Heart right ventricle (tissue), 16 donors: ENCODE data around the gene SYCE1L. TPM values are rescaled to one million over a fixed set of nuclear protein-coding genes. Genes with fewer than 3 reads are reported as not detected.
A peak's percentile ranks its signal among the peaks of the same experiment; 100 is the strongest.

Source experiments
- ATAC-seq, 8 donors: fragments of 200-7000 bp; cut with Tn5 transposase; one replicate each; pipeline ENCODE4 v1.9.1; 2020; ENCODE audit warnings: mild to moderate bottlenecking in 8 of 8, moderate library complexity in 8 of 8, moderate number of reproducible peaks in 1 of 8
- DNase-seq, 2 donors: peaks; one replicate each; pipeline ENCODE4 v3.0.0-alpha.2; 2020
- H3K27ac ChIP-seq, 10 donors: fragments of 200-600 bp; sonication (generic) in 2 of 10; one replicate each; pipeline versions ENCODE4 v1.5.0 to v1.8.0; 2020 to 2022; ENCODE audit warnings: mild to moderate bottlenecking in 3 of 10
- H3K27me3 ChIP-seq, 7 donors: fragments of 200-600 bp; one replicate each; pipeline ENCODE4 v1.8.0; 2021 to 2022; ENCODE audit warnings: mild to moderate bottlenecking in 2 of 7
- H3K36me3 ChIP-seq, 9 donors: fragments of 200-600 bp; sonication (generic) in 1 of 9; one replicate each; pipeline versions ENCODE4 v1.5.0 to v1.8.0; 2020 to 2022; ENCODE audit warnings: mild to moderate bottlenecking in 2 of 9
- H3K4me1 ChIP-seq, 9 donors: fragments of 200-600 bp; sonication (generic) in 1 of 9; one replicate each; pipeline versions ENCODE4 v1.5.0 to v1.8.0; 2020 to 2022; ENCODE audit warnings: mild to moderate bottlenecking in 4 of 9
- H3K4me3 ChIP-seq, 10 donors: fragments of 200-600 bp; sonication (generic) in 2 of 10; one replicate each; pipeline versions ENCODE4 v1.5.0 to v1.8.0; 2020 to 2022; ENCODE audit warnings: mild to moderate bottlenecking in 7 of 10, moderate library complexity in 2 of 10
- H3K9me3 ChIP-seq, 11 donors: fragments of 200-600 bp in 10 of 11; sonication (generic) in 2 of 11; one replicate each; pipeline versions ENCODE4 v1.5.0 to v1.8.0; 2013 to 2022; ENCODE audit warnings: mild to moderate bottlenecking in 2 of 11, control low read depth in 1 of 11, moderate library complexity in 1 of 11
- WGBS, 2 donors: extraction: QIAGEN DNeasy Blood & Tissue Kit; methylation state at CpG; one replicate each; pipeline ENCODE4 v1.1.7; 2013; ENCODE audit warnings: inconsistent platforms in 1 of 2; 5-methylcytosine and 5-hydroxymethylcytosine counted together
- intact Hi-C, 10 donors: fragments of 100-400 bp; cut with DNase I; formaldehyde crosslinking; loops; one replicate each; pipeline versions ENCODE4 v1.11.1 to v1.14.2; 2022
- polyA plus RNA-seq, 2 donors: library from polyadenylated mRNA; stranded (reverse); fragments of 200-250 nt; gene quantifications; one replicate each; pipeline ENCODE4 v1.2.3, GENCODE V29; 2013
- total RNA-seq, 10 donors: library from RNA; stranded (reverse); fragmentation: NEBNext Ultra II Directional in 3 of 10; extraction: Animal tissue kit (Norgen Biotek cat#: 25700) in 3 of 10; gene quantifications; one replicate each; pipeline versions ENCODE4 v1.2.1 to v1.2.4, GENCODE V29; 2021 to 2023
- TF ChIP-seq, protein P1 (sequence below), 9 donors: fragments of 200-600 bp; sonication (generic) in 2 of 9; IDR thresholded peaks; one replicate each; pipeline versions ENCODE4 v1.5.0 to v1.8.0; 2021 to 2022; ENCODE audit warnings: antibody characterized with exemption in 9 of 9, mild to moderate bottlenecking in 5 of 9, moderate library complexity in 1 of 9
- donor health status: Arrhythmogenic right ventricular cardiomyopathy.
- donor health status: ischemic (EF 13 %, LVEDD 7.1; RV severe dilation, severe dysfunction).
- donor health status: healthy with polysubstance abuse.
- donor health status: DM: no; HTN: yes; CAD: no.
- donor health status: DM: no; HTN: no; CAD: no.
- donor health status: ischemic (EF 25% LVEDD 6.9; RV normal size, moderate dysfunction).
- donor health status: ischemic (EF 25% LVEDD 5.7; RV mildly dilated, moderate dysfunction).
- donor health status: healthy.
- donor health status: DM: yes; HTN: yes; CAD: no.
- donor health status: Ischemic cardiomyopathy.
- donor health status: ischemic (EF 35%, LVEDD 5.7; RV mildly dilated, moderate dysfunction).
- donor health status: nonischemic (EF 11% LVEDD 7.7; RV severe dilation, severe dysfunction).
- donor health status: DM: yes; HTN: yes; CAD: no.
- donor health status: PGD.
- donor health status: ischemic (EF 29% LVEDD 5.4; RV normal size, mild dysfunction).
- donor health status: nonischemic (EF 23%, LVEDD 6.1; RV moderate dilation, normal function).

SYCE1L gene
- total and polyA plus RNA-seq, 12 donors: 0.81 to 2.7 (median 0.99) TPM; not detected in 2

DNA sequence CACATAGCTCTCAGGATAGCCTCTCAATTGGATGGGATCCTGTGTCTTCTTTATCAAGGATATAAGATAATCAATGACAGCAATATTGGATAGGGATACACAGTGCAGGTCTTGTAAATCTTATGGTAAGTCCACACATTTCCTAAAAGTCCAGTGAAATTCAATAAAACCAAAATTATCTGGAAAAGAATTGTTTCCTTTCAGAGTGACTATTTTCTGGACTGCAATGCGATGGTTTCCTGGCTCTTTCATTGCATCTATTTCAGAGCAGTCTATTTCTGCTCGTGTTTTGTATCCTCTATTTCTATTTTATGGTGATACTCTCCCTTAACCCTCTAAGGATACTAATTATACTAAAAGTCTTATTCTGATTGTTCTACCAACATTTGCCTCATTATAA lies 32.5 kb upstream of the SYCE1L start:
- H3K4me1 ChIP-seq: peaks cover 0 to 5% (median 0%) of the 10 kb centered on the region in 9 donors
- TF ChIP-seq, protein P1, sequence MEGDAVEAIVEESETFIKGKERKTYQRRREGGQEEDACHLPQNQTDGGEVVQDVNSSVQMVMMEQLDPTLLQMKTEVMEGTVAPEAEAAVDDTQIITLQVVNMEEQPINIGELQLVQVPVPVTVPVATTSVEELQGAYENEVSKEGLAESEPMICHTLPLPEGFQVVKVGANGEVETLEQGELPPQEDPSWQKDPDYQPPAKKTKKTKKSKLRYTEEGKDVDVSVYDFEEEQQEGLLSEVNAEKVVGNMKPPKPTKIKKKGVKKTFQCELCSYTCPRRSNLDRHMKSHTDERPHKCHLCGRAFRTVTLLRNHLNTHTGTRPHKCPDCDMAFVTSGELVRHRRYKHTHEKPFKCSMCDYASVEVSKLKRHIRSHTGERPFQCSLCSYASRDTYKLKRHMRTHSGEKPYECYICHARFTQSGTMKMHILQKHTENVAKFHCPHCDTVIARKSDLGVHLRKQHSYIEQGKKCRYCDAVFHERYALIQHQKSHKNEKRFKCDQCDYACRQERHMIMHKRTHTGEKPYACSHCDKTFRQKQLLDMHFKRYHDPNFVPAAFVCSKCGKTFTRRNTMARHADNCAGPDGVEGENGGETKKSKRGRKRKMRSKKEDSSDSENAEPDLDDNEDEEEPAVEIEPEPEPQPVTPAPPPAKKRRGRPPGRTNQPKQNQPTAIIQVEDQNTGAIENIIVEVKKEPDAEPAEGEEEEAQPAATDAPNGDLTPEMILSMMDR (IDR thresholded peaks at IDR 0.05): no peak
- no peak overlapping the region for H3K4me3 ChIP-seq
- no peaks in the 10 kb centered on the region for H3K36me3 ChIP-seq
- intact Hi-C loops: loop anchor here in 3 of 10 donors (5.0 to 10.0 kb wide), 2 partner anchors 102 to 1379 kb away; no protein-coding TSS in a partner anchor
- ATAC-seq (no peak), DNase-seq (no peak)
- H3K27ac ChIP-seq: no peak overlapping the region
- H3K27me3 ChIP-seq: peaks cover 0 to 19% (median 0%) of the 10 kb centered on the region in 7 donors
- H3K9me3 ChIP-seq: no peaks in the 10 kb centered on the region
- 54 to 63% methylated on average over 2 of the region's 2 CpGs for WGBS, 2 donors

DNA sequence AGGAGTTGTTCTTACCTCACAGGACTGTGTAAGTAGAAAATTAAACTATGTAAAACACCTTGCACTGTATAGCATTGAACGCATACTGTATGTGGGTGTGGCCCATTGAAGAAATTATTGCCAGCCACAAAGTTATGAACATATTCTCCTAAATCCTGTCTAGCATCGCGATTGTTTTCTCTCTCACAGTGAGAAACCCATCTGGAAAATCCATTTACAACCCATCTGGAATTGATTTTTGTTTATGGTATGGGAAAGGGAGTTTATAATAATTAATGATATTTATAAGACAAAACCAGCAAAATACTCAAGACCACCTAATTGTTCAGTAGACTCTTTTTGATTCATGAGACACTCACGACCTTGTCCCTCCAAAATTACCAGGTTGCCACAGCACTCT lies 30.3 kb upstream of the SYCE1L start:
- no peak for DNase-seq
- TF ChIP-seq, protein P1 (IDR thresholded peaks at IDR 0.05): no peak
- H3K4me1 ChIP-seq: peaks cover 0 to 5% (median 0%) of the 10 kb centered on the region in 9 donors
- H3K4me3 ChIP-seq: no peak overlapping the region
- 65 to 68% methylated on average over 4 of the region's 4 CpGs for WGBS, 2 donors
- no peaks in the 10 kb centered on the region for H3K9me3 ChIP-seq
- no peak overlapping the region for H3K27ac ChIP-seq
- H3K27me3 ChIP-seq: peaks cover 0 to 19% (median 4%) of the 10 kb centered on the region in 7 donors
- ATAC-seq: no peak
- intact Hi-C loops: loop anchor here in 3 of 10 donors (5.0 to 10.0 kb wide), 2 partner anchors 104 to 1382 kb away; no protein-coding TSS in a partner anchor
- H3K36me3 ChIP-seq: no peaks in the 10 kb centered on the region

DNA sequence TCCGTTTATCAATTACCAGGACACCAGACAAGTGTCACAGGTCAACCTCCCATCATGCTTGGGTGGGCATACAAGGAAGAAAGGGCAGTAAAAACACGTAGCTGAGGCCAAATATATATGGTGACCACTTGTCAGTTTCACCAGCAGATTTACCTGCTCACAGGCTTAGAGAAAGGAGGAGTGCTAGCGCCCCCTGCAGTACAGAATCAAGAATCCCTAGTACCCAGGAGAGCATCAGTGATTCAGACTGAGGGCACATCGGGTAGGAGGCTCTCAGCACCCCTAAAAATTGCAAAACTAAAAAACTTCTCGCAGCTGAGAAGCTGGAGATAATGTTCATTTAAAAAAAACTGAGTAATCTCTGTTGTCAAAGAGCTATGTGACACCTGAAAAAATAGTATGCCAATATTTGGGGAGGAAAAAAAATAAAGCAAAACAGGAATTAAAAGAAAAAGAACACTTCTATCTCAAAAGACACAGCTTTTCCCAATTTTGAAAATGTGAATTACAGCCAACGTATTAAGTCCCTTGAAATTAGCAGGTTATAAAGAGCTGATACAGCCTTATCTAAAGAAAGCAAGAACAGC lies 29.5 kb upstream of the SYCE1L start:
- no peak overlapping the region for H3K27ac ChIP-seq
- intact Hi-C loops: loop anchor here in 9 of 10 donors (2.0 to 10.0 kb wide), 6 partner anchors 105 to 1382 kb away; partner anchors contain the start of gene CNTNAP4 (in 1 of the 9)
- ATAC-seq: peak in 3 of 8 donors; percentile 41 to 57 (median 47)
- WGBS, 2 donors: 11 to 13% methylated on average over 6 of the region's 6 CpGs
- H3K4me1 ChIP-seq: peaks cover 0 to 5% (median 0%) of the 10 kb centered on the region in 9 donors
- no peaks in the 10 kb centered on the region for H3K9me3 ChIP-seq
- peak in 1 of 2 donors; percentile 32 for DNase-seq
- TF ChIP-seq, protein P1 (IDR thresholded peaks at IDR 0.05): peak; percentile 28 to 72 (median 65)
- no peak overlapping the region for H3K4me3 ChIP-seq
- no peaks in the 10 kb centered on the region for H3K36me3 ChIP-seq
- H3K27me3 ChIP-seq: peaks cover 0 to 19% (median 4%) of the 10 kb centered on the region in 7 donors

DNA sequence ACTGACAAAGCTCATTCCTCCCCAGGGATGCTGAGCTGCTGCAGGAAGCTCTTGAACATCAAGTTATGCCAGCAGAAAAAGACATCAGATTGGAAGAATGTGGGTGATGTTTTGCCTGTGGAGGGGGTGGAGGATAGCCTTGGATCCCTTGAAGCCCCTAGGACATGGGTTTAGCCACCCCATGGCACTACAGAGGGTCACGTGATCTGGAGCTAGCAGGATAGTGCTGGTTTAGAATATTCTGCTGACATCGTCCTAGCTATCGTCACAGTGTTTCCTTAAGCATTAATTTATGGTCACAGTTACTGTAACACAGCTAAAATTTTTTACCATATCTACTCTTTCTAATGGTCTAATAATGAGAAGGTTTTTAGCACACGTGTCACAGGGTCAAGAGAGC lies 28.4 kb upstream of the SYCE1L start:
- peaks cover 0 to 19% (median 4%) of the 10 kb centered on the region in 7 donors for H3K27me3 ChIP-seq
- H3K9me3 ChIP-seq: no peaks in the 10 kb centered on the region
- 55 to 71% methylated on average over 4 of the region's 4 CpGs for WGBS, 2 donors
- DNase-seq: no peak
- TF ChIP-seq, protein P1 (IDR thresholded peaks at IDR 0.05): no peak
- no peak overlapping the region for H3K27ac ChIP-seq
- intact Hi-C loops: loop anchor here in 7 of 10 donors (2.0 to 10.0 kb wide), 5 partner anchors 516 to 1384 kb away; partner anchors contain the start of gene CNTNAP4 (in 1 of the 7)
- no peak for ATAC-seq
- no peak overlapping the region for H3K4me3 ChIP-seq
- H3K36me3 ChIP-seq: no peaks in the 10 kb centered on the region
- H3K4me1 ChIP-seq: peaks cover 0 to 5% (median 0%) of the 10 kb centered on the region in 9 donors
